ENCODE data around the gene SEC23B. TPM values are rescaled to one million over a fixed set of nuclear protein-coding genes. Genes with fewer than 3 reads are reported as not detected.
A peak's percentile ranks its signal among the peaks of the same experiment; 100 is the strongest.

SEC23B gene
- total and polyA plus RNA-seq, 2 of the 13 experiments (the other 11 are each of a cell fraction or from before 2014, with no cell fraction given) = 114 to 120 TPM

GRCh38 chr20:18507218-18508191 lies at the start of gene SEC23B (continued):
- TF ChIP-seq ZBTB43 (CRISPR knock-in tag; conservative IDR thresholded peaks at IDR 0.05) = peak; percentile 70; the same call in 1 of the 2 replicates
- TF ChIP-seq ZBTB20 (CRISPR knock-in tag; IDR thresholded peaks at IDR 0.05; ENCODE audit: borderline replicate concordance, low read depth) = peak; percentile 93
- TF ChIP-seq ZNF503 (CRISPR knock-in tag; IDR thresholded peaks at IDR 0.05) = peak; percentile 50
- peak; percentile 98 for TF ChIP-seq ZNF230 (CRISPR knock-in tag; IDR thresholded peaks at IDR 0.05)
- peak; percentile 56; the same call in 1 of the 2 replicates for TF ChIP-seq THRA (CRISPR knock-in tag; IDR thresholded peaks at IDR 0.05; ENCODE audit: borderline replicate concordance)
- TF ChIP-seq TCF12 (IDR thresholded peaks at IDR 0.05) = no peak
- no peak for TF ChIP-seq TCF12 (CRISPR knock-in tag; IDR thresholded peaks at IDR 0.05)
- TF ChIP-seq ONECUT2 (CRISPR knock-in tag; IDR thresholded peaks at IDR 0.05) = peak; percentile 45; the same call in 1 of the 2 replicates
- peak; percentile 46; the same call in 1 of the 2 replicates for TF ChIP-seq FOXC1 (CRISPR knock-in tag; IDR thresholded peaks at IDR 0.05; ENCODE audit: borderline replicate concordance)
- TF ChIP-seq SAFB2 (CRISPR knock-in tag; IDR thresholded peaks at IDR 0.05; ENCODE audit: borderline replicate concordance, low read depth) = peak; percentile 2; the same call in 1 of the 2 replicates
- no peak for TF ChIP-seq ZNF597 (CRISPR knock-in tag; IDR thresholded peaks at IDR 0.05)
- peak; percentile 17; the same call in 1 of the 2 replicates for TF ChIP-seq CREBL2 (CRISPR knock-in tag; IDR thresholded peaks at IDR 0.05; ENCODE audit: borderline replicate concordance)
- TF ChIP-seq ZNF24 (IDR thresholded peaks at IDR 0.05) = no peak
- peak; percentile 100 for TF ChIP-seq ZHX1 (CRISPR knock-in tag; IDR thresholded peaks at IDR 0.05; ENCODE audit: low read depth)
- TF ChIP-seq ZNF446 (CRISPR knock-in tag; IDR thresholded peaks at IDR 0.05) = no peak
- TF ChIP-seq JUND (CRISPR knock-in tag; IDR thresholded peaks at IDR 0.05) = peak; percentile 86; the same call in 1 of the 2 replicates
- TF ChIP-seq CREB1 (IDR thresholded peaks at IDR 0.05) = peak; percentile 97
- TF ChIP-seq CREB1 (CRISPR knock-in tag; IDR thresholded peaks at IDR 0.05) = peak; percentile 99
